MV-4-11 (cell line): ENCODE measurements around the gene GRM4.
"Not testable (repeated sequence)": the region's sequence is repeated elsewhere in the genome, so short reads cannot be mapped to it uniquely, and the experiment has no call there.

ENCODE experiments used
- DNase-seq: peaks from one replicate; lab custom pipeline; 2025; lab: John Stamatoyannopoulos, UW

Gene GRM4

GRCh38 chr6:34043359-34043758 is 102.5 kb downstream of the GRM4 start:
- DNase-seq, result no peak

DNA sequence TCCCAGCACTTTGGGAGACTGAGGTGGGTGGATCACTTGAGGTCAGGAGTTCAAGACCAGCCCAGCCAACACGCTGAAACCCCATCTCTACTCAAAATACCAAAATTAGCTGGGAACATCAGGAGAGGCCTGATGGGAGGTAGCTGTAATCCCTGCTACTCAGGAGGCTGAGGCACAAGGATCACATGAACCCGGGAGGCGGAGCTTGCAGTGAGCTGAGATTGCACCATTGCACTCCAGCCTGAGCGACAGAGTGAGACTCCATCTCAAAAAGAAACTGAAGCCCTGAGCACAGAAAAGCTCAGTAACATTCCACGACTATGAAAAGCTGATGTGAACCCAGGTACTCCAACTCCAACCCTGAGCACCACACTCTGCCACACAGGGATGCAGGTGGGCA is 103.9 kb downstream of the GRM4 start:
- DNase-seq, result not testable (repeated sequence)

- no peak for DNase-seq
Measured at GRCh38 chr6:34041385-34041784, 104.5 kb downstream of the GRM4 start.

- no peak for DNase-seq
Measured at GRCh38 chr6:34039943-34040342, 105.9 kb downstream of the GRM4 start.

- no peak for DNase-seq
Measured at GRCh38 chr6:34037151-34037550, 108.7 kb downstream of the GRM4 start.

DNA sequence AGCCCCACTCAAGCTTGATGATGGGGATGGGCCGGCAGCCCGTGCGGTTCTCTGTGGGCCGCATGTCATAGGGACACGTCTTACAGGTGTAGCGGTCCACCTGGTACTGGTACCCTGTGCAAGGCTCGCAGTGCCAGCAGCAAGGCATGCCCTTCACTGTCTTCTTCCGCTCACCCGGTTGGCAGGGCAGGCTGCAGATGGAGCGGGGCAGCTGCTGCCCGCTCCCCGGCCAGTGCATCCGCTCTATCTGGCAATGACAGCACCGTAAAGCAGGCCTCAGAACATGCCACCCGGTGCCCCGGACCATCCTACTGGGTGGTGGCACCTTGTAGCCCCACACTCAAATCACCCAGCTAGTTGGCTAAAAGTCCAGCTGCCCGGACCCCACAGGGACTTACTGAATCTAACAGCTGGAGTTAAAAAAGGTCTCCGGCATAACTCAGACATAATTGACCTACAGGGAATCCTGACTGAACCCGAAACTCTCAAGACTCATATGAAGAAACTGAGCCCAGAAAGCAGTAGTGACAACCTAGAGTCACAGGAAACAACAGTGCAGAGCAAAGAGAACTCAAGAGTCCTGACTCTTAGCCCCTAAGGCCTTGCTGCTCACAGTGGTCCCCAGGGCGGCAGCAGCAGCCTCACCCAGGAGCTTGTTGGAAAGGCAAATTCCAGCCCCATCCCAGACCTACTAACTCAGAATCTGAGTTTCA is 109.4 kb downstream of the GRM4 start:
- DNase-seq, result no peak

DNA sequence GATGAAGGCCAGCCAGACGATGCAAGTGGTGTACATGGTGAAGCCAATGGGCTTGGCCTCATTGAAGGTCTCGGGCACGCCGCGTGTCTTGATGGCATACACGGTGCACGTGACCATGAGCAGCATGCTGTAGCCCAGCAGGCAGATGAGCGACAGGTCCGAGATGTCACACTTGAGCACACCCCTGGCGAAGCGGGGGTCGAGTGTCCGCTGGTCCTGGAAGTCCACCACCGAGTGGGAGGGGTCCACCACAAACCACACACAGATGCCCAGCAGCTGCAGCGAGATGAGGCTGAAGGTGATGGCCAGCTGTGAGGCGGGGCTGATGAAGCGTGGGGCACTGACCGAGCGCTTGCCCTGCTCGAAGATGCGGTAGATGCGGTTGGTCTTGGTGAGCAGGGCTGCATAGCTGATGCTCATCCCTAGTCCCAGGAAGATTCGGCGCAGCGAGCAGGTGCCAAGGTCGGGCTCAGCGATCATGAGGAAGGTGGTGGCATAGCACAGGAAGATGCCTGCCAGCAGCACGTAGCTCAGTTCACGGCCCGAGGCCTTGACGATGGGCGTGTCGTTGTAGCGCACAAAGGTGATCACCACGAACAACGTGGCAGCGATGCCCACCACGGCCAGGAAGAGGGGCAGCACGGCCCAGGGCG is 110.1 kb downstream of the GRM4 start:
- DNase-seq, result no peak

GRCh38 chr6:34035161-34035560 is 110.7 kb downstream of the GRM4 start:
- no peak for DNase-seq

GRCh38 chr6:34032856-34033255 is 113.0 kb downstream of the GRM4 start:
- no peak for DNase-seq

- DNase-seq, result no peak
Measured at GRCh38 chr6:34031625-34032383, 114.1 kb downstream of the GRM4 start.

- DNase-seq, result no peak
Measured at GRCh38 chr6:34030831-34031624, 114.9 kb downstream of the GRM4 start.

- no peak for DNase-seq
Measured at GRCh38 chr6:34029489-34030280, 116.2 kb downstream of the GRM4 start.

DNA sequence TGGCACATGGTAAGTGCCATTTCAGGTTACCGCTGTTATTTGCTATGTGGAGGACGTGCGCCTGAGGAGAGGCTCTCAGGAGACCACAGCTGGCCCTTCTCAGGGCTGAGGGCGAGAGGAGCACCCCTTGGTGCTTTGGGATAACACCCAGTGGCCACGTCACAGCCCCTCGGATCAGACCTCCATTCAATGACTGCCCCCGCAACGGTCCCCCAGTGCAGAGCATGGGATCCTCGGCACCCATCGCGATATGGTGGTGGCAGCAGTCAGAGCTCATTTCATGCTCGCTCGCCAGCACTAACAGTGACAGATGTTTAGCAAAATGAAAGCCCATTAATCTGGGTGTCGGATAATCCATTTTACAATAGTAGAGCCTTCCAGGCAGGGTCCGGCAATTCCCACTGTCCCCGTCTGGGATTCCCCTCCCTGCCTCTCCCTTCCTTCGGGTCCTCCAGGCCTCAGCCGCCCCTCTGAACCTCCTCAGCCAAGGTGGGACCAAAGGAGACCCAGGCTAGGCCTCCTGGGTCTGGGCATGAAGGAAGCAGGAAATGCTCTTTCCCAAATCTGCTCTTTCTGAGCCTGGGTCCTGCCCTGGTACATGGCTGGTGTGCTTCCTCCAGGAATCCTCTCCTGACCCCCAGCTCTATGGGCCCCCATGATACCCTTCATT is 117.1 kb downstream of the GRM4 start:
- DNase-seq, result no peak

DNA sequence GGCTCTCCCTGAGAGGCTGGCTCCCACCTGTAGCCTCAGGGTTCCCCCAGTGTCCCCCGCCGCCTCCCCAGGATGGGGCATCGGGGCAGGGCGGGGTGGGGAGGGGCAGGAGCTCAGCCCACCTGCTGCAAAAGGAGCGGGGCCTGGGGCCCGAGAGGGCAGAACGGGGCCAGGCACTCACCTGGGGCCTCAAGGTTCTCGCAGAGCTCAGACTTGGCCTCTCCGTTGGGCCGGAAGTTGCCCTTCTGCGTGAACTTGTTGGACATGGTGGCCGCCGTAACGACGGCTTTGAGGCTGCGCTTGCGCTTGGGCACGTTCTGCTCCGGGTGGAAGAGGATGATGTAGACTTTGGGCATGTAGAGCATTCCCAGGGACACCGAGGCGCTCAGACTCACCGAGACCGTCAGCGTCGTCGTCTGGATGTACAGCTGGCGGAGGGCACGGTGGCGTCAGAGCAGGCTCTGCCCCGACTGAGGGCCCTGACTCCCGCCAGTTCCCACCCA is 117.9 kb downstream of the GRM4 start:
- no peak for DNase-seq

GRCh38 chr6:34027445-34027936 is 118.4 kb downstream of the GRM4 start:
- no peak for DNase-seq

GRCh38 chr6:34025861-34026260 is 120.0 kb downstream of the GRM4 start:
- DNase-seq, result no peak

DNA sequence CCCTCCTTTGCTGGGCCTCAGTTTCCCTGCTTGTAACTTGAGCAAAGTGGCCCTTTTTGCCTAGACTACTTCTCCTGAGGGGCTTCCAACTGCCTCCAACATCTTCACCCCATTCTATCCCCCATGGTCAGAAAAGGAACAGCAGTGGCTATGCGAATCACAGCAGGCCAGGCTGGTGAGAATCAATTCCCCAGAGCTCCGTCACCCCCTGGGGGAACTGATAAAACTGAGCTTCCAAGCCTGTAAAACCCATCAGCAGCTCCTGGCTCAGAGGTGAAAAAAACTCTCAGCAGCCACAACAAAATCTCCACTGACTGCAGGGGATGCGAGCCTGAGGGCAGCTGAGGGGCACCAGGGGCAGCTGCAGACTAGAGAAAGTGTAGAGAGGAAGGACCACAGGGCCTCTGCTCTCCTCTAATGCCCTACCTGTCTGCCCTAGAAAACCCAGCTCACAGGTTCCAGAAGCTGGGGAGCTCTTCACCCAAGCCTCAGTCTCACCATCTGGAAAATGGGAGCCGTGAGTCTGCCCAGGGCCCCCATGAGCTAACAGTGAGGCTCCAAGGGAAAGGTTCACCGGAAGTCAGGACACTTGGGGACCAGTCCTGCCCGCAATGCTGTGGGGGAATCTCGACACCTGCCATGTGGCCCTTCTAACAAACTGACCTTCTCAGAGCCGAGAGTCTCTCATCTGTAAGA is 120.6 kb downstream of the GRM4 start:
- DNase-seq, result no peak

DNA sequence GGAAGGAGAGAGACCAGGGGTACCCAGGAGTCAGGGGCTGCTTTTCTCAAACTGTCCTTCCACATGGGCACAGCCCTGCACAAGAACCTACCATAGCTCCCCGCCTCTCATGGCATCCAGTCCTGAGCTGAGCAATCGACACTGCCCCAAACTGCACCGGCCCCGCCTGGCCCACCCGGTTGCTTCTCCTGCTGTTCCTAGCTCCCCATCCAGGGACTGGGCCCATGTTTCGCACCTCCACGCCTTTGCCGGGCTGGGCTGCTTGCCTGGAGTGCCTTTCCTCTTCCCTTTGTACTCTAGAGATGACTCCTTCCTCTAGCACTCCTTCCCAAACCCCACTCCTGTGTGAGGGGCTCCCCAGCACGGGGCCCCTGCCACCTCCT is 123.0 kb downstream of the GRM4 start:
- no peak for DNase-seq

GRCh38 chr6:34022250-34022872 is 123.5 kb downstream of the GRM4 start:
- DNase-seq, result no peak
